Measurements from ENCODE around the gene DGKH. TPM values are rescaled to one million over a fixed set of nuclear protein-coding genes. Genes with fewer than 3 reads are reported as not detected.

DGKH gene
- total and polyA plus RNA-seq, 9 of the 15 experiments (the other 6 are each of a cell fraction or from before 2014, with no cell fraction given), result 0.38 to 4.4 (median 3.1) TPM

- TF ChIP-seq ATF3 (IDR thresholded peaks at IDR 0.05), result peak; percentile 84
- TF ChIP-seq ATF3 (CRISPR knock-in tag; conservative IDR thresholded peaks at IDR 0.05), result no peak
- TF ChIP-seq CEBPB (tag; IDR thresholded peaks at IDR 0.05), result peak; percentile 45; the same call in 1 of the 2 replicates
- 0 out of 2 replicates have a peak, but pooled peaks have one; percentile 30 for TF ChIP-seq ADNP (tag; IDR thresholded peaks at IDR 0.05)
- no peak for TF ChIP-seq HDGF (IDR thresholded peaks at IDR 0.05)
- no peak for TF ChIP-seq GABPB2 (CRISPR knock-in tag; conservative IDR thresholded peaks at IDR 0.05)
- 0 out of 2 replicates have a peak, but pooled peaks have one; percentile 38 for TF ChIP-seq ATF7 (IDR thresholded peaks at IDR 0.05)
- no peak for TF ChIP-seq ETV1 (tag; conservative IDR thresholded peaks at IDR 0.05; ENCODE audit: low read depth)
- TF ChIP-seq, protein P1, sequence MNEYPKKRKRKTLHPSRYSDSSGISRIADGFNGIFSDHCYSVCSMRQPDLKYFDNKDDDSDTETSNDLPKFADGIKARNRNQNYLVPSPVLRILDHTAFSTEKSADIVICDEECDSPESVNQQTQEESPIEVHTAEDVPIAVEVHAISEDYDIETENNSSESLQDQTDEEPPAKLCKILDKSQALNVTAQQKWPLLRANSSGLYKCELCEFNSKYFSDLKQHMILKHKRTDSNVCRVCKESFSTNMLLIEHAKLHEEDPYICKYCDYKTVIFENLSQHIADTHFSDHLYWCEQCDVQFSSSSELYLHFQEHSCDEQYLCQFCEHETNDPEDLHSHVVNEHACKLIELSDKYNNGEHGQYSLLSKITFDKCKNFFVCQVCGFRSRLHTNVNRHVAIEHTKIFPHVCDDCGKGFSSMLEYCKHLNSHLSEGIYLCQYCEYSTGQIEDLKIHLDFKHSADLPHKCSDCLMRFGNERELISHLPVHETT (CRISPR knock-in tag; conservative IDR thresholded peaks at IDR 0.05 in 1 of 2, IDR thresholded peaks at IDR 0.05 in 1 of 2), result no peak
- no peak for TF ChIP-seq MED1 (CRISPR knock-in tag; IDR thresholded peaks at IDR 0.05; ENCODE audit: borderline replicate concordance)
- TF ChIP-seq ARID1B (IDR thresholded peaks at IDR 0.05), result peak; percentile 67
- peak; percentile 32; the same call in 1 of the 2 replicates for TF ChIP-seq CBFA2T3 (IDR thresholded peaks at IDR 0.05)
- no peak for TF ChIP-seq ZNF699 (CRISPR knock-in tag; IDR thresholded peaks at IDR 0.05; ENCODE audit: insufficient replicate concordance)
- TF ChIP-seq STAT5A (IDR thresholded peaks at IDR 0.05; ENCODE audit: borderline replicate concordance, low read length), result no peak
- 0 out of 2 replicates have a peak, but pooled peaks have one; percentile 32 for TF ChIP-seq JUND (IDR thresholded peaks at IDR 0.05; ENCODE audit: borderline replicate concordance, low read depth, low read length)
- no peak for TF ChIP-seq JUND (tag; IDR thresholded peaks at IDR 0.05; ENCODE audit: borderline replicate concordance, low read depth, low read length)
- no peak for TF ChIP-seq STAT6 (CRISPR knock-in tag; IDR thresholded peaks at IDR 0.05)
- TF ChIP-seq SMAD1 (IDR thresholded peaks at IDR 0.05; ENCODE audit: low read depth, low read length, partially characterized antibody), result no peak
- peak; percentile 56 for TF ChIP-seq DPF2 (IDR thresholded peaks at IDR 0.05)
- peak; percentile 43 to 50; a peak in 3 of 4 replicates for TF ChIP-seq TRIM24 (IDR thresholded peaks at IDR 0.05)
- TF ChIP-seq KLF13 (tag; IDR thresholded peaks at IDR 0.05; ENCODE audit: borderline replicate concordance, low read depth), result no peak
- TF ChIP-seq ATF2 (CRISPR knock-in tag; IDR thresholded peaks at IDR 0.05), result no peak
- TF ChIP-seq BCOR (IDR thresholded peaks at IDR 0.05), result peak; percentile 41; the same call in 1 of the 2 replicates
- TF ChIP-seq ZNF766 (CRISPR knock-in tag; conservative IDR thresholded peaks at IDR 0.05), result no peak
- TF ChIP-seq TCF3 (CRISPR knock-in tag; IDR thresholded peaks at IDR 0.05), result peak; percentile 57
Observed at GRCh38 chr13:42225051-42225450, 176.6 kb downstream of the DGKH start (continued).

Measured in K562 (cell line).